A673 (cell line): ENCODE data around the gene SLC35G6.

Source experiments
- CTCF ChIP-seq: fragments of 300-800, 200-600 bp; sonication (generic); conservative IDR thresholded peaks from 2 replicates; pipeline ENCODE4 v1.5.1; 2017; ENCODE audit warnings: low read depth, mild to moderate bottlenecking, antibody characterized with exemption, low read length, moderate library complexity, mixed read lengths
- EZH2 ChIP-seq: fragments of 200-600 bp; sonication (generic); IDR thresholded peaks from 2 replicates; pipeline ENCODE4 v1.6.1; 2017; ENCODE audit warnings: borderline replicate concordance, low read depth, mild to moderate bottlenecking, mixed read lengths, antibody characterized with exemption, low read length; ENCODE audit not compliant: poor library complexity, severe bottlenecking

- TF ChIP-seq CTCF (no peak), EZH2 (no peak)
Observed at GRCh38 chr17:7528842-7529241, 47.6 kb downstream of the SLC35G6 start.
